GM12875 (cell line): ENCODE measurements around the gene ZNF775.
A peak's percentile ranks its signal among the peaks of the same experiment; 100 is the strongest.

Experiments
- H3K4me3 ChIP-seq: one replicate; pipeline ENCODE4 v1.5.1; 2011; ENCODE audit warnings: low read depth, low read length, control low read depth
- CTCF ChIP-seq: IDR thresholded peaks from 2 replicates; pipeline ENCODE4 v1.5.1; 2011; ENCODE audit warnings: low read depth, mild to moderate bottlenecking, control low read depth, inconsistent platforms, low read length, moderate library complexity, borderline replicate concordance; ENCODE audit not compliant: insufficient read depth

The ZNF775 gene

GRCh38 chr7:150407588-150408392 lies 28.7 kb downstream of the ZNF775 start:
- peak overlapping the region; percentile 30 for H3K4me3 ChIP-seq
- TF ChIP-seq CTCF, result no peak

GRCh38 chr7:150408393-150409299 lies 29.5 kb downstream of the ZNF775 start:
- H3K4me3 ChIP-seq, result peak overlapping the region; percentile 30
- no peak for TF ChIP-seq CTCF

- H3K4me3 ChIP-seq, result no peak overlapping the region
- TF ChIP-seq CTCF, result no peak
Observed at GRCh38 chr7:150409300-150410030, 30.3 kb downstream of the ZNF775 start.

- no peak for TF ChIP-seq CTCF
- no peak overlapping the region for H3K4me3 ChIP-seq
Observed at GRCh38 chr7:150410131-150410530, 31.0 kb downstream of the ZNF775 start.

GRCh38 chr7:150410680-150411346 lies 31.7 kb downstream of the ZNF775 start:
- no peak for TF ChIP-seq CTCF
- H3K4me3 ChIP-seq, result no peak overlapping the region

GRCh38 chr7:150411606-150412005 lies 32.5 kb downstream of the ZNF775 start:
- no peak for TF ChIP-seq CTCF

More at GRCh38 chr7:150411606-150412005, 32.5 kb downstream of the ZNF775 start:
- H3K4me3 ChIP-seq, result no peak overlapping the region
